ENCODE results near the gene IL21.
"Not testable (repeated sequence)": the region's sequence is repeated elsewhere in the genome, so short reads cannot be mapped to it uniquely, and the experiment has no call there.

Gene IL21

DNA sequence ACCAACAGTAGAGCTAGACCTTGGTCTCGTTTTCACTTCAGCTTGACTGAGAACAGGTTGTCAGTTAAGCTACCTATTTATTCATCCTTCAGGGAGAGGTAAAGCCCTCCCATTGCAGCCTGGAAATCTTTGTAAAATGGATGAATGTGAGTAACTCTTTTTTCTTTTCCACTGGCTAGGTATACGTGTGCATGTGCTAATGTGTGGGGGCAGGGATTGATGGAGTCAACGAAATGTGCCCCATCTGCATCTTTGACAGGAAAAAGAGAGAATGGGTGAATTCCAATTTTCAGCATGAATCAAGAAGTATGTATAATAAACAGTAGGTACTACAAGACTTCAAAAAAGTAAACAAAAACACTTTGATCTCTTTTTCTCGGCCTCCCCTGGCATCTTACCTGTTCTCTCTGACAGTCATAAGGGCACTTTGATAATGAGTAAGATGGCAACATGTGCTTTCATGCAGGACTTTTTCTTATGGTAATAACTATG is at the start of gene IL21:
Gene IL21 (minus strand): TSS at position 51 of the 492 bp plus-strand sequence. CDS start 55 bp downstream, outside the sequence.
- Histone ChIP-seq H3K4me3 (no peak within 1 kb of the TSS), H3K27ac (peak within 1 kb of the TSS in 1 of 21 experiments; percentile 10)

GRCh38 chr4:122669911-122670738 is 49.3 kb upstream of the IL21 start:
- no peak overlapping the region for H3K4me3 ChIP-seq
- H3K27ac ChIP-seq: peak overlapping the region in 3 of 21 experiments; percentile 40 to 86 (median 70)

DNA sequence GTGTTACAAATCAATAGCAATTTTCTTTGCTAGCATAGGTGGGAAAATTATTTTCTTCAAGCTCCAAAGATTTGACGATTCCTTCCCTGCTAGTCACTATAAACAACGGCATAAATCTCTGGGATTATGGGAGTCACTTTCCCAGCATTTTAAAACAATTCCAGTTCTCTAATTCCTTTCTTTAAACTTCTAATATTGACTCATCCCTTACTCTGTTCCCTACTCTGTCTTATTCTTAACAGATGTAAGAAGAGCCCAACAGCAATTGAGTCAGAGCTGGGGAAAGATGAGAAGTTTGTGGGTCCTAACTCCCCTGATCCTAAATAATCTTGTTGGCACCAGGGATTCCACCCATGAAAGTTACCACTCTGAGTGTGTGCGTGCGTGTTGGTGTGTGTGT is 47.4 kb upstream of the IL21 start:
- peak overlapping the region in 9 of 21 experiments; percentile 24 to 86 (median 50) for H3K27ac ChIP-seq
- no peak overlapping the region for H3K4me3 ChIP-seq

DNA sequence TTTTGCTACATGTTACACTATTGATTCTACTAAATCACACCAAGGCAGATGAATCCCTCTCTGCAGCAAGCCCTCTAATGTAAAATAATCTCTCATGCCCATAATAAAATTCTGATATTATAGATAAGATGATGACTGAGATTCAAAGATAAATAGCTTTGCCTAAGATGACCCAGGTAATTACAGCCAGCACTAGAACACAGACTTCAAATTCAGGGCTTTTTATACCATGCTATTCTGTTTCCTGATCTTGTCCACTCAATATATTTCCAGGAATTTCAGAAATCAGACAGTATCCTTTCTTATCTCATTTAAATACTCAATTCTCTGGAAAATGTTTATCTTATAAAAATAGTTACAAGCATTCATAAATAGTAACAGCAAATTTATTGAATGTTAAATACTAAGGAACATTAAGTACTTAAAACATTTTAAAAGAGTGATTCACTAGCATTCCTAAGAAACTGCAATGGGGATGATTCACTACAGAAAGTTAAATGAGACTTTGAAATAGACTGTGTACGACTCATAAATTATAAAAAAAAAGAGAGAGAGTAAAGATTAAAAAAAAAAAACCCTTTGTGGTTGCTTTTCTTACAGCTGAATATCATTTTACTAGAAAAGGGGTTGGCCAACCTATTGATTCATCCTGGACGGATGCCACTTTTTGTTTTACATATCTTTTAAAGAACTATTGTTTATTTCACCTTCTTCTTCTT is 45.8 kb upstream of the IL21 start:
- H3K27ac ChIP-seq: peak overlapping the region in 9 of 21 experiments; percentile 18 to 83 (median 51)
- no peak overlapping the region for H3K4me3 ChIP-seq

- H3K4me3 ChIP-seq: no peak overlapping the region
- peak overlapping the region in 3 of 21 experiments; percentile 55 to 83 (median 72) for H3K27ac ChIP-seq
Observed at GRCh38 chr4:122665161-122665929, 44.5 kb upstream of the IL21 start.

- no peak overlapping the region for H3K4me3 ChIP-seq
- no peak overlapping the region for H3K27ac ChIP-seq
Observed at GRCh38 chr4:122663814-122664610, 43.1 kb upstream of the IL21 start.

DNA sequence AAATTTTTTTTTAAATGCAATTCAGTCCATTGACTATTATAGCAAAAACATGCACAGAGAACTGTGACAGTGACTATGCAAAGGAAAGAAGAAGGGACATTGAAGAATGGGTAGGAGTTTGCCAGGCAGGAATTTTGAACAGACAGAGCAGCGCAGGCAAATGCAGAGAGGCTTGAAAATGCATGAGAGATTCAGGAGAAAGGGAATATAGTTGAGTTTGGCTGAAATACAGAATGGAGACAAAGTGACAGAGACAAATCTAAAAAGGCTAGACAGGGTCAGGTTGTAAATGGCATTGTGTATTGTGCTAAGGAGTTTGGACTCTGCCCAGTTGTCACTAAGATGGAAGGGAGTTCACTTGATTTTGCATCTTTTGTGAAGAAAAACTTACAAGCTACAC is 42.4 kb upstream of the IL21 start:
- Histone ChIP-seq H3K27ac (no peak overlapping the region), H3K4me3 (no peak overlapping the region)

DNA sequence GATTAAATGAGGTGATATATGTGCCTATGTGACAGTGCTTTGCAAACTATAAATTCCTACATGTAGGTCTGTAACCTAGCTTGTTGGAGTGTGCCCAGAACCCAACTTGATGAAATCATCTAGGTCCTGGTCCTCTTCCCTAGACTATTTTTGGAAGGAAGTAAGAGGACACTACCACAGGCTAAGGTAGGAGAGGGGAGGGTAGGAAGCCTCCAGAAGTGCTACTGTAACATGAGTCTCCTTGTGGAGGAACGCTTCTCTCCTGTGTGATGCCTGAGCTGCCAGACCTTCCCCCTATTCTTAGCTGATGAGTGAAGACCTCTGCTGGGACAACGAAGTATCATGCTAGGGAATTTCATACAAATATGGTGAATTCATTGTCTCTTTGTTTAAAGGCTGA is 41.8 kb upstream of the IL21 start:
- H3K27ac ChIP-seq: no peak overlapping the region

DNA sequence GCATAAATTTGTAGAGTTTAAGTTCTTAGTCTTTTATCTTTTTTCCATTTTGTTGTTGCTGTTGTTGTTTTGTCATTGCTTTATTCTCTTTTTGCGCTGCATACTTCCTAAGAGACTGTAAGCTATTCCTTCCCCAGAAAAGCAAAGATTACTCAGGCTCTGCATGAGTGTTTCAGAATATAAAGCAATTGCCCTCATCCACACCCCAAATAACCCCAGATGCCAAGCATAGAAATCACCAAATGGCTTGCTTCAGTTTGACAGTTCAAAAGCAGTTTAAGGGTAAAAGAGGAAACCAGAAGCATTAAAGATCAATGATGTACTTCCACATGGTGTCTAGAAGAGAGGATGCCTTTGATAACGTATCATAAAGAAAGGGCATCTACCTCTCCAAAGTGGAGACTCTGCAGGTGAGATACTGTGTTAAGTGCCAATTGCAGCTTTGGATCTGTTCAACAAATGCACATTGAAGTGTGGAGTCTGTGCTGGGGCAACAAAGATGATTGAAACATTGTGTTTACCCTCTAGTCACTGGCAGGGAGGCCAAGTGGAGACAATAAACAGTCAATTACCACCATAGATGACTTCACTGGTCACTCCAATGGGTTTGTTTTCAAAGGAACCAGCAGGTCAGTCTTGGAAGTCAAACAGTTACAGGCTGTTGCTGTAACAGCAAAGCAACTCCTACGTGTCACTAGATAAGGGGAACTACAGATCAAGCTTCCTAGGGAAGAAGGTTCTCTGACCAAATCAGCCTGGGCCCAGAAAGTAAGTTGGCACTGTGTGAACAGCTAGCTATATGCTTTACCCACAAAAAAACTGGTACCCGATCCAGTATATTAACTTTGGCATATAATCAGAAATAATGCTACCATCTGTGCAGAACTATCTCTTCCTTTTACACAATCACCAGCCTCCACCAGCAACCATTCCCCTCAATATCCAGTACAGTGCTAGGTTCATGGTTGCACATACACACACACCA is 40.6 kb upstream of the IL21 start:
- Histone ChIP-seq H3K27ac (no peak overlapping the region), H3K4me3 (no peak overlapping the region)

More for the DNA sequence above, 41.8 kb upstream of the IL21 start:
- no peak overlapping the region for H3K4me3 ChIP-seq

DNA sequence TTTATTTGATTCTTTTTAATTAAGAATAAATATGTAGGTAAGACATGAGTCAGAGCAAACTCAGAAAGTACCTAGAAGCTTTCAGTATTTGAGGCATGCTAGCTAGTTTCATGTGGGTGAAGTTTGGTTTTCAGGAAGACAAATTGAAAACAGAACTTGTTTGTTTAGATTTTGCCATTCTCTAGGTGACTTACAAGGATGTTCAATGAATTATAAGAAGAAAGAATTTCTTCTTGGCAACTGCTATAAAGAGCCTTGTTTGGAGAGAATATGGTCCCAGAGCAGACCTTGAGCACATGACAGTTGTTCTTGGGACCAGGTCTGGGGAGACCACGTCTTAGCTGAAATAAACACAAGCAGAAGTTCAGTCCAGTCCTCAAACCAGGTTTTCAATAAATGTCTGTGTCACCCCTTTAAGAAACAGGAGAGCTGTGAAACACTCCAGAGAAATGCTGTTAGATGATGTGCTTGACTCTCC is 38.0 kb upstream of the IL21 start:
- Histone ChIP-seq H3K27ac (no peak overlapping the region), H3K4me3 (no peak overlapping the region)

DNA sequence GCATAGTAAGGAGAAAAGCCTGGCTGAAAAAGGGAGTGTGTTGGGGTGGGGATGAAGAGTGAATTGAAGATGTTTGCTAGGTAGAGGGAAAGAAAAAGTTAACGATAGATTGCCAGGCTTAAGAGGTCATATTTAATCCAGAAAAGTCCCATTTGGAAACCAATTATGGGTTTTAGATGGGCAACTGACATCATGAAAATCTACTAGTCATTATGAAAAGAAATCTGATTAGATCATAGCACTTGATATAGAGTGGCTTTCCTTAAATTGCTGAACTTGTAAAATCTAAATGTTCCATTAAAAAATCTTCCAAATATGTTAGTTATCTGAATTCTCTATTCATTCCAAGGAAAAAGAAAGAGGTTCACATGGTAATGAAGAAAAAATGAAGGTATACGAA is 37.5 kb upstream of the IL21 start:
- Histone ChIP-seq H3K27ac (no peak overlapping the region), H3K4me3 (no peak overlapping the region)

DNA sequence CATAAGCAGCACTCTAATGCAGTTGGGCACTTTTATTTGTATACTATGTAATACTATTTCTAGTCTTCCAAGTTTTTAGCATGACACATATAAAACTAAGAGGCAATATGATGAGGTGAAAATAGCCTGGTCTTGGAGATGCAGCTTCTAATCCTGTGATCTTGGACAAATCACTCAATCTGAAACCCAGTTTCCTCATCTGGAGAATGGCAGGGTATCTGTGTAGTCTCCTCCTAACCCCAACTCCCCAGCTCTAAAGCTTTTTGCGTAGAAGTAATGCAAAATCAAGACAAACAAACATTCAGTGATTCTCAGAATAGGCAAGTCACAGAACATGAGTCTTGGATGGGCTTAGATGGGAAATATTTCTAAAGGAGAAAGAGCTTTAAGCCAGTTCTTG is 36.7 kb upstream of the IL21 start:
- H3K27ac ChIP-seq: no peak overlapping the region
- no peak overlapping the region for H3K4me3 ChIP-seq

GRCh38 chr4:122656583-122656982 is 35.7 kb upstream of the IL21 start:
- not testable (repeated sequence) for H3K27ac ChIP-seq, H3K4me3 ChIP-seq

GRCh38 chr4:122652379-122652778 is 31.5 kb upstream of the IL21 start:
- Histone ChIP-seq H3K4me3 (no peak overlapping the region), H3K27ac (no peak overlapping the region)

GRCh38 chr4:122650148-122650547 is 29.3 kb upstream of the IL21 start:
- no peak overlapping the region for H3K27ac ChIP-seq
- no peak overlapping the region for H3K4me3 ChIP-seq

GRCh38 chr4:122647656-122648055 is 26.8 kb upstream of the IL21 start:
- H3K4me3 ChIP-seq: no peak overlapping the region

DNA sequence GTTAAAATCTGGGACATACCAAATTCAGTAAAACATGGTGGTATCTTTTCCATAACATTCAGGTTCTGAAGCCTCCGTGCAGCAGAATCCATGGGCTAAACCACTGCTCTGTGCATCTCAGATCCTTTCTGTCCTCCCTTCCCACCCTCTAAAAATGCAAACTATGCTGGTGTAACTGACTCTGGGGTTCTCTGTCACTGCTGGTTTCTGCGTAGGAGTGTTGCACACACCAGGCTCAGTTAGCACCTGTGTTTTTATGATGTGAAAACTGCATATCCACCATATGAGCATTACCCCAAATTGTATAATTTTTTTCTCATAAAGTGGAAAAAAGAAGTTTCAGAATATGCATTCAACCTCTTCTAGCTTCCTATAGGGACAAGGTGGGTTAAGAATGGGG is 22.4 kb upstream of the IL21 start:
- Histone ChIP-seq H3K4me3 (no peak overlapping the region), H3K27ac (no peak overlapping the region)

More at GRCh38 chr4:122647656-122648055, 26.8 kb upstream of the IL21 start:
- H3K27ac ChIP-seq: no peak overlapping the region

GRCh38 chr4:122639181-122639580 is 18.3 kb upstream of the IL21 start:
- Histone ChIP-seq H3K4me3 (no peak overlapping the region), H3K27ac (no peak overlapping the region)
